NCI-H1105 treated with DMSO at 0.1 percent for 48 hours (cell line): ENCODE measurements around the gene SPTBN1.
A peak's percentile ranks its signal among the peaks of the same experiment; 100 is the strongest.

Experiments
- DNase-seq: peaks from one replicate; lab custom pipeline; 2025; lab: John Stamatoyannopoulos, UW

The SPTBN1 gene

DNA sequence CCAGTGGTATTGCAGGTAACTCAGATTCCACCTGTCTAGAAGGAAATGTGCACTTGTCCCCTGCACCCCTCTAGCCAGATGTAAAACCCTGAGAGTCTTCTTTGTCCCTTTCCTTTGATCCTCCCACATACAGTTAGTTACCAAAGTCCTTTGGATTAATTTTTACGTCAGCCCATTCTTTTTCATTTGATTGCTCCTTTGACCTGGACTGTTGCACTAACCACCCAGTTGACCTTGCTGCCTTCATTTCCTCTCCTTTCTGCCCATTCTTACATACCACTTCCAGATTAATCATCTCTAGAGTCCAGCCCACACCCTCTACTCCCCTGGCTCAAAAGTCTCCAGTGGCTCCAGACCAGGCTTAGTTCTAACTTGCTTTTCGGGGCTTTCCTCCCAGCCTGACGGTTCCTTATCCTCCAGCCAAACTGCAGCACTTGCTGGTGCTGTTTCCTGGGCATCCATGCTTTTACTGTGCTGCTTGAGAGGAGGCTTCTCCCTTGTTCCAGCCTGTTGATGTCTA, 99.3 kb downstream of the SPTBN1 start:
- no peak for DNase-seq

DNA sequence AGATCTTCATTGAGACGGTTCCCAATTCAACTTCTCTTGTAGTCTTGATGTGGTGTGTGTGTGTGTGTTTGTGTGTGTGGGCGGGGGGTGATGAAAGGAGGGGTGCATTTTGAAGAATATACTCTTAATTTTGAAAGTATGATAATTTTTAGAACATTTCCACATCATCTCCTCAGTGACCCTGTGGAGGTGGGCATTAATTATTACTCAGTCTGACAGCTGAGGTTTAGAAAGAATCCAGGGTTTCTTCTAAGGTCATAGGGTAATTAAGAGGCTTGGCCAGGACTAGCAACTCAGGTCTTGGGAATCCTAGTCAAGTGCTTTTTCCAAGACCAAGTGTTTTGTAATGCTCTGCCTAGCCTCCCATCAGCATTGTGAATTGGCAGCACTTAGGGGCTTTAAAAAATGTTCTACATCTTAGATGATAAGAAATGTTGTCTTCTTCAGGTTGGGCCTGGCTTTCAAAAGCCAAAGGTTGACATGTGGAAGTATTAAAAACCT, 100.5 kb downstream of the SPTBN1 start:
- no peak for DNase-seq

DNA sequence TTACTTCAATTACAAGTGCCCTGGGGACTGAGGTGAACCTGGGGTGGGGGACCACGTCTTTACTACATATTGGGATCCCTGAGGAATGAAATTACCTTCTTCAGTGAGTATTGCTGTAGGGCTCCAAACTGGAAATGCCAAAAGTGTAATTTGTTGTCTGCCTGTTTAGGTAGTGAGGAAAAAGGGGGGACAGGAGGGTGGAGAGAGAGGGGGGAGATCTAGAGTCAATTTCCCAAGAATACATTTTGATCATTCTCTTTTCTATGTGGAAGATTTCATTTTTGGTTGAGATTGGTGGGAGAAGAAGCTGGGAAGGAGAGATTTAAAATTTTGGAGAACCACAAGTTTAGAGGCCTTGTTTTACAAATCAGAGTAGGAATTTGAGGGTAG, 101.1 kb downstream of the SPTBN1 start:
- no peak for DNase-seq

DNA sequence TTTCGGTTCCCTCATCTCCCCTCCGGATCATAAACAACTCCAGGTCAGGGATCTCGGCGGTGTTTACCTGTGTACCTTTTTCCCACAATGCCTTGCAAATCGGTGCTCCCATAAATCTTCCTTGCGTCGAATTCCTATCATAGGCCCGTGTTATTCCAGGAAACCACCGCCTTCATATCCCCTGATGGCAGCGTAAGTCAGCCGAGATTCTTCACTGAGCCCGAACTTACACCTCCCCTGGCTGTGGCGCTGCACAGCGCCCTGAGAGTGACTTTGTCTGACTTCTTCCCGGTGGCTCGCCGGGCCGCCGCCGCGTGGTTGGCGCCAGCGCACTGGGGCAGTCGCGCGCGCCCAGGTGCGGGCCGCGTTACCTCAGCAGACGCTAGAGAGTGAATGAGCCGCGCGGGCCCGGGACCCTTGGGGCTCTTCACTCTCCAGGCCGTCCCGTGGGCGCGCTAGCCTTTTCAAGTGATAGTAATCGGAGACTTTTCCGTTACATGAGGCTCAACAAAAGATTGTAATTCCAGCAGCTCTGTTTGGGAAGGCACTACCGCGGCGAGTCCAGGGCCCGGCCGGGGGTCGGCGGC, 101.6 kb downstream of the SPTBN1 start:
- peak; percentile 81 for DNase-seq

DNA sequence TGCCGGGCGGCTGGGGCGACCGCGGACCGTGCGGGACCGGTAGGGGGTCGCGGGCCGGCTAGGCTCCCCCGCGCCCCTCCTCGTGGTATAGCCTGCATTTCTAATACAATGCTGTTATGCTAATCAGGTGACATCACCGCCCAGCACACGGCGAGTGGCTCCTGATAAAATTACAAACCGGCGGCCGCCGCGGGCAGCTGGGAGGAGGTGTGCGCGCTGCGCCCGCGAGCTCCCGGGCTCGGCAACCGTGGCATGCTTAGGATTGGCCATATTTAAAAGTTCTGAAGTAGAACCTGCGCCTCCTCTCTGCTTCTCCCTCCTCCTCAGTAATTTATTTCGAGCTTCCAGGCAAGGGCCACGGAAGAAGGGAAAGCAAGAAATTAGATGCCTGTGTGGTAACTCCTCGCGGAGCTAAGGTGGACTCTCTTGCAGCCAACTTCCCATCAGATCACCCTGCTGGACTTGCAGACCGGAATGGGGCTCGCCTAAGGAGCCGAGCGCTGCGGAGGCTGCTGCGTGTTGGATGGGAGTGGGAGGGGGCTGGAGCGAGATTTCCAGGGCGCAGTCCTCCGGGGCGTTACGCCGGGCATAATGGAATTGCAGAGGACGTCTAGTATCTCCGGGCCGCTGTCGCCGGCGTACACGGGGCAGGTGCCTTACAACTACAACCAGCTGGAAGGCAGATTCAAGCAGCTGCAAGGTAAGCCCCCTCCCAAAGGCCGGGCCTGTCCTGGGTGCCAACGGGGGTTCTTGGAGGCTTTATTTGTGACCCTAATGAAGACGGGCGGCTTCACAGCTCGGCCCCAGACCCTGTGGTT, 102.3 kb downstream of the SPTBN1 start:
- peak; percentile 61 for DNase-seq

DNA sequence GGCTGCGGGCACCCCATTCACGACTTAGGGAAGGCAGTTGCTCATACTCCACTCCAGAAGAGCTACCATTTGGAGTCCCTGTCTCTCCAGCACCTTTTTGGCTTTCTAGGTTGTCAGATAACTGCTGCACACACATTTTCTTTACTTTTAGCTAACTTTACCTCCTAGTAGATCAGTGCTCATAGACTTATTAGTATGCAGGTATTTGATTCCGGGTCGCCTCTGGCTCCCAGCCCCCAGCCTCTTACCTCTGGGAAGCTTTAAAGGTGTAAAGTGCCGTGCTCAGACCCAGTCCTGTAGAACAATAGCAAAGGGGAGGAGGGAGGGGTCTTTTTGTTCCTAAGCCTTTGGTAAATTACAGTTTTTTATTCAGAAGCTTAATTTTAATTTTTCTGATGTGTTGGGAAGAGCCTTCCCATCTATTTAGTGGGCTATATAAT, 102.9 kb downstream of the SPTBN1 start:
- peak; percentile 28 for DNase-seq

DNA sequence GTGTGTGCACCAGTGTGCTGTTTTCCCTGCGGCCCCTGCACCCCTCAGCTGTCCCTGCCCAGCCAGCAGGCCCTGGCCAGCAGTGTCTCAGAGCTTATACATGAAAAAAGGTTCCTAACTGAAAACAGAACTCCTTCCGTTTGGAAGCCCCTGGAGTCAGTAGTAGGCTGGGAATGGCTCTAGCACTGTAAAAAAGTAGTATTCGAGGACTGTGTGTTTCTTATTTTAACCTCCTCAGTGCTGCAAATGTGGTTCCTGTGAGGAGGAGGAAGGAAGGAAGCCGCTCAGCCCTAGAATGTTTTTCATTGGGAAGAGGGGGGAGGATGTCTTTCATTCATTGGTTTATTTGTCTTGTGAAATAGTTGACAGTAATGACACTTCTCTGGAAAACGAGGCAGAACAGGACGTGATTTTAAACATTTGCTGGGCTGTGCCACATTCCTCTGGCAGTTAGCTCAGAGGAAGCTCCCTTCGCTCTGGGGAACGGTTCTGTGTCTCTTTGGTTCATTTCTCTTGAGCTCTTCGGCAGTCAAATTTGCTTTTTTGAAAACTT, 103.5 kb downstream of the SPTBN1 start:
- no peak for DNase-seq

DNA sequence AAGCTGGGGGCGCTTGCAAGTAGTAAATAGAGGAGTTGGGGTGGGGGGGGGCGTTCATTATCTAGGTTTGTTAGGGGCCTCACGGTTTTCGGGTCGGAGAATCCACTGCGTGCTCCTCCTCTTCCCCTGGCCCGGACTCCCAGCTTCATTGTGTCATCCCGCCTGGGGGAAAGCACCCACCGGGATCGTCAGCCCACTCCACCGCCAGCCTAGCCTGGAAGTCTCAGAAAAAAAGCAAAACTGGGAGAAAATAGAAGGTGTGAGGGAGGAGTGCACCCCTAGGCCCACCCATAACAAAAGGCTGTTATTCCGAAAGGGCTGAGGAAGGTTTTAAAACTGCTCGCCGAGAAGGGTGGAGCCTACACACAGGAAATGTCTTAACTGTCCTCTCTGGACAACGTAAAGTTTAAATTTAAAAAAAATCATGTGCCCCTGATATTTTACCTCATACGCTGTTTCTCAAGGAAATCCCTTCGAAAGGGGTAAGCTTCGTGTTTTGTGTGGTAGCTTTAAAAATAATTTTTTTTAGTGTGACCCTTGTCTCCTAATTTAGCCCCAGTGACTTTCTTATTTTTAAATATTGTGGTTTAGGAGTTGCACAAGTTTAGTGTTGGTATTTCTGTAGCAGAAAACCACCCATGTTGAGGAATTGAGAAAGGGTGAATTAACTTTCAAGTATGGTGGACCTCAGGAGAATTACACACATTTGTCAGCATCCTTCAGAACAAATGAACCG, 104.2 kb downstream of the SPTBN1 start:
- no peak for DNase-seq

DNA sequence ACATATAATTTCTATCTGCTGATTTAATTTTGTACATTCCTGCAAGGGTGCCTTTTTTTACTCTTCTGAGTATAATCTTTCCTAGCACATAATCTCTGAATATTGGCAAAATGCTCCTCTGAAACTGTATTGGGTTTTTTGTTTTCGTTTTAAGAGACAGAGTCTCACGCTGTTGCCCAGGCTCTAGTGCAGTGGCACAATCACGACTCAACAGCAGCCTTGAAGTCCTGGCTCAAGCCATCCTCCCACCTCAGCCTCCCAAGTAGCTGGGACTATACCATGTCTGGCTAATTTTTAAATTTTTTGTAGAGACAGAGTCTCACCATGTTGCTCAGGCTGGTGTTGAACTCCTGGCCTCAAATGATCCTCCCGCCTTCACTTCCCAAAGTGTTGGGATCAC, 104.9 kb downstream of the SPTBN1 start:
- DNase-seq, result no peak

DNA sequence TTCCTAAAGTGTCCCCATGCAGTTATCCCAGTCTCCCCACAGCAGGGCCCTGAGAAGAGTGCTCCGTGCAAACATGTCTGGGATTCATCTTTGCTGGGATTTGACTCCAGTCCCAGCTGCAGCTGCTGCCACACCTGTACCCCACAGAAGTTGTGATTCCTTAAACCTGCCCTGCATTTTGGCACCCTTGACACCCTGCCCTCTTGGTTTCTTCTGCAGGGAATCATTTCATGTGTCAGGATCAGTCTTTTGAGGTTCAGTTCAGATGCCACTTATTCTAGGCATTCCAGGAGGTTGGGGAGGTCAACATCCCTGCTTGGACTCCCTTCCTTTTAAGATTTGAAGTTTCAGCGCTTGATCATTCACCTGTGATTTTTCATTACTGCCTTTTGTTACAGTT, 108.3 kb downstream of the SPTBN1 start:
- DNase-seq, result no peak

DNA sequence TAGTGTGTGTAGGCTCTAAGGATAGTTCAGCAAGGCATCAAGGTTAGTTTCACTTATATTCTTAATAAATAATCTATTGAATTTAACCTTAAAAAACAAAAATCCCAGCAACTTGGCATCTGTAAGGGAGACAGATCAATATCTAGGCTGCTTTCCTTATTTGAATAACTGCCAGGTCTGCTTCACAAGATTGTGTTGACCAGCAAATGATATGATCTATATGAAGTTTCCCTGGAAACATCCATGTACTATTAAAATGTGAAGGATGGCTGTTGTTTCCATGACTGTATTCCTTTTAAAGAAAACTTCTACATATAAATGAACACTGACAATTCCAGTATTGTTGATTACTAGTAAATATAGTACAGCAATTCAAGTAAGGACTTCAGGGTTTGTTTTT, 109.4 kb downstream of the SPTBN1 start:
- DNase-seq, result no peak

DNA sequence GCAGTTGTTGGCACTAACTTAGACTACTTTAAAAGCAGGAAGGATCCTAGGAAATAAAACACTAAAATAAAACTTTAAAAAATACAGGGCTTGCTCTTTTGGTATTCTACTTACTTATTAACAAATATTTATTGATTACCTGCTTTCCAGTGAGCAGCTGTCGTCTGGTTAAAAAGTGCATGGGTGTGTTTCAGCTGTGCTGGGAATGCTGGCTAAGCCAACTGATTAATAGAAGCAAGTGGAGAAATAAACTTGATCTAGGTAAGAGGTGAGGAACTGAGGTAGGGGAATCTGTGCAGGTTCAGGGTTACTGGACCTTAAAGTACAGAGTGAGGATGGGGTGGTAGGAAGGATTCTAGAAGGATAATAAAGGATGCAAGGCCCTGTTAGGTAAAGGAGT, 110.8 kb downstream of the SPTBN1 start:
- no peak for DNase-seq

DNA sequence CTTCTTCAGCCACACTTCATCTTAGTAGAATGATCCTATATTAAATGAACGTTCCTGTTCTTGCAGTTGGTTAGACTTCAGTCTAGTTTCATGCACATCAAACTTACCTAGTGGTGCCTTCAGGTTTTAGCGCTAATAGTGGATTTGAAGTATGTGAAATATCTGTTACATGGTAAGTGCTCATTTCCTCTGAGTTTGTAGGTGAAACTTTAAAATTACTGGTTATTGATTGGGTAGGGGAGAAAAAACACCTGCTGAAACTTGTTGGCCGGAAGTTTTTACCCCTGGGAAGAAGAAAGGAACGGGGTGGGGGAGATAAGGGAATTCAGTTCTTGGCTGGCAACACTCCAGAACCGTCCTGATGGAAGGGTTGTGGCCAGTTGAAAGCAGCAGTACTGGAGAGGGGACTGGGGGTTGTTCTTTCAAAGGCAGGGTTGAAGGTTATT, 112.8 kb downstream of the SPTBN1 start:
- no peak for DNase-seq

DNA sequence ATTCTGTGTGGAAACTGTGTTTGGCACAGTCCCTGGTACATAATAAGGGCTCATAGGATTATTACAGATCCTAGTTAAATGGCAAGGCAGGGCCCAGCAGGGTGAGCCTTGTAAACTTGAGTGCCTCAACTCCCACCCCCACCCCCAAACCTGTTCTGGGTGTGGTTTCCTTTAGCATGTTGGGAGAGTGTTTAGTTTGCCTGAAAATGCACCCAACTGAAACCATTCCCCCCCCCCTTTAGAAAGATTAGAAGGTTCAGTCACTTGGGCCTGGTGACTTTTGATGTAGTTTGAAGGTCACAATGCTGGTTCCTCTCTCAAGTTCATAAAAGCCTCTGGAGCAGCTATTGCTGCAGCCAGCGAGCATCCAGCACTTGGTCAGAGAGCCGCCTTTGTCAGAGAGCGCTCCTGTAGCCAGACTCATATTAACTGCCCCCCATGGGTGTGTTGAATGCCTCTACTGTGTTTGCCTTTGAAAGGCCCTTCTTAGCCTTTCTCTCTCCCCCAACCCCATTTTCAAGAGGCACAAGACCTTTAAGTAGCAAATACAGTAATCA, 113.7 kb downstream of the SPTBN1 start:
- DNase-seq, result no peak

DNA sequence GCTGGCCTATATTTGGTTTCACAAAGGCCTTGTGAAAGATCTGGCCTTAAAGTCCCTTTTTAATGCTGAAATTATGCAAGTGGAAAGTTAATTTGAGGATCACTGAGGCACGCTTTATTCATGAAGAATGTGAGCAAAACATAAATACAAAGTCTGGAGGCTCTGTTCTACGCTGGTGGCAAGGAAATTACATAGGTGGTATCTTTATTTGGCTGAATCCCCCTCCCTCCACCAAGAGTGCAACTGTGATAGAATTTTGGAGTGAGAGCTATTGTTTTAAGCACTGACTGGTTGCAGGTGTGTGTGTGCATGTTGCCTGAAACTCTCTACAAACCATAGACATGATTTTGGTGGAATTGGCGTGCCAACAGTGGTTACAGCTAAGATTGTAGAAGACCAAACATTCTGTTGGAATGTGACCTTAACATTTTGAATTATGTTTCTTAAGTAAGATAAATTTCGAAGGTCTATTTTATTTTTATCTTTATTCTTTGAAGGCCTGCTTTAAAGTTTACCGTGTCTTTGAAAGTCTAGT, 114.3 kb downstream of the SPTBN1 start:
- DNase-seq, result no peak

DNA sequence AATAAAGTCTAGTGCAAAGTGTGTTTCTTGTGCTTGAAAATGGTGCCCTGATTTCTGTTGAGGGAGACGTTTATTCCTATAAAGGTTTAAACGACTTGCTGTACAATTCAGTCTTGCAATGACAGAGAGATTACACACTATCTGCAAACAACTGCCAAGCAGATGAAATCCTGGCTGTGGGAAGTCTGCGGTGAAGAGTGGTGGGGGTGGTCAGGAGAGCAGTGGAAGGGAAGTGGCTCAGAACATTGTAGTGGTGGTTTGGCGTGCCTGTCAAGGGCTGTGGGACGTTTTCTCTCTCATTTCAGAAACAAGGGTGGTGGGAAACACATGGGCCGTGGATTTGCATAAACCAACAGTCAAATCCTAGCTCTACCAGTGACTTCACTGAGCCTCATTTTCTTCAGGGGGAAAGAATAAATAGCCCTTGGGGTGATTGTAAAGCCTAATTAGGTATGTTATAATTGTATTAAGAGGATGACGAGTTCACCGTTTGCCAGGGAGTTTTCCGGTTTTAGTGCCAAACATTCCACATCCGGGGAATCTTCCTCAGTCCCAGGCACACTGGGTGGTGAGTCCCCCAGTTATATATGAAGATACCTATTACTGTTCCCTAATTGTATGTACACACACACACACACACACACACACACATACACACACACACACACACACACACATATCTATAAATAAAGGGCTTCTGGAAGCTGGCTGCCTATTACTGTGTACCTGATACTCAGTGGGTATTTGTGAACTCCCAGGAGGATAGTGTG, 115.0 kb downstream of the SPTBN1 start:
- DNase-seq, result no peak

DNA sequence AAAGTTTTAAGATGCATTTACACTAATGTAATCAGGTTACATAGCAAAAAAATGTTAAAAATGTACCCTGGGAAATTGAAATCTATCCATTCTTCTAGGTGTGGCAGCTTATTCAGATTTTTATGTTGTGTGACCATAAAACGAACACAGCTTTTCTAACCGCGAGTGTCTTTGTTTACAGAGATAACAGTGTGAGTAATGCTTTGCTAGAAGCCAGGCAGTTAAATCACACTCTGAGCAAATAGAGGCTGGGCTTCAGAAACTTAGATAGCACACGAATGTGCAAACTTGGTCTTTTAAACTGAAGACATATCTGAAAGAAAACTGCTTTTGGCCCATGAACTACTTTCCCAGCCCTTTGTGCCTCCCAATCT, 116.1 kb downstream of the SPTBN1 start:
- no peak for DNase-seq

DNA sequence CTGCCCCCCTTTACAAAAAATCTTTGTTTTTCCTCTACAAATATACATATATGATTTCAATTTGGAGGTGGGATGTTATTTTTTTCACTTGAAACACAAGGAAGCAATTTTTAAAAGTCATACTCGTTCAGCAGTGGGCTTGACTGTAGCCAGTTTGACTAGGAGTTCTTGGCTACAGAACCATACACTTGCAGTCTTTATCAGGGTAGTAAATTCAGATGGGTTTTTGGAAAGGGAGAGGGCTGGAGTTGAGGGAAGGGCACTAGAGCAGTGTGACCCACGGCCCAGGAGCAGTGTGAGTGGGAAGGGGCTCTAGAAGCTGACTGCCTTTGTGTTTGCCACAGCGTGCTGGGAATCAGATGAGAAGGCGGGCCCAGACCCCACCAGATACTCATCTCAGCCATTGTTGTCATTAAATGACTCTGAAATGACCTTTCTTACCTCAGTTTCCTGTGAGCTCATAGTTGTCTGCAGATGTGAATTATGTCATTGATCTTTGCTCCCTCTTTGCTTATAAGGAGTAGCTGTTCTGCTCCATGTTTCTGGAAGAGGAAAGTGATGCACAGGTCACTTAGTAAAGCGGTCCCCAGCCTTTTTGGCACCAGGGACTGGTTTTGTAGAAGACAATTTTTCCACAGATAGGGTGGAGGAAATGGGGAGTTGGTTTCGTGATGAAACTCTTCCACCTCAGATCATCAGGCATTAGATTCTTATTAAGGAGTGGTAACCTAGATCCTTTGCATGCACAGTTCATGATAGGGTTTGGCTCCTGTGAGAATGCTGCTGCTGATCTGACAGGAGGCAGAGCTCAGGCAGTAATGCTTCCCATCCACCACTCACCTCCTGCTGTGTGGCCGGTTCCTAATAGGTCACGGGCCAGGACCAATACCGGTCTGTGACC, 116.8 kb downstream of the SPTBN1 start:
- no peak for DNase-seq

DNA sequence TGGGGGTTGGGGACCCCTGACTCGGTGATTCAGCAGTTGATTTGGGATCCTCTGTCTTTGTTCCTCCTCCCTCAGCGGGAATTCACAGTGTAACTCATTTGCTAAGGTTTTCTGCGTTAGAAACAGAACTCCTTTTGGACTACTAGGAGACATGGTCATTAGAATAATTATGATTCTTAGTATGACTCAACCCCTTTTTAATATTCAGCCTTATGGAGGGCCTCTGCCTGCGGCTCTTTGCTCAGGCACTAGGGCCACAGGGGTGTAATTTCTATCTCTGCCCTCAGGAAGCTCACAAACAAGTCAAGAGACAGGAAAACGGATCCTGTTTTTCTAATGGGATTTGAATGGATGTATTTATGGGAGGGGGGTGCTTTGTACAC, 117.4 kb downstream of the SPTBN1 start:
- no peak for DNase-seq
